GM23338 (cell line): ENCODE results near the gene DEK.

ENCODE experiments used
- CTCF ChIP-seq, 2 experiments: fragments of 200-600 bp in 1 of 2; sonication (generic) in 1 of 2; conservative IDR thresholded peaks; 2 replicates each; pipeline versions ENCODE4 v1.5.1 to v1.6.1; 2016 to 2017; ENCODE audit warnings: antibody characterized with exemption in 2 of 2, low read depth in 2 of 2, mild to moderate bottlenecking in 2 of 2, moderate library complexity in 1 of 2
- EZH2 ChIP-seq: fragments of 200-600 bp; sonication (generic); IDR thresholded peaks from one replicate; pipeline ENCODE4 v1.8.0; 2017; ENCODE audit warnings: antibody characterized with exemption, mild to moderate bottlenecking, low read depth; ENCODE audit not compliant: unreplicated experiment
- POLR2AphosphoS5 ChIP-seq: IDR thresholded peaks from 2 replicates; pipeline ENCODE4 v1.6.1; 2016; ENCODE audit warnings: antibody characterized with exemption, low read depth

- TF ChIP-seq POLR2AphosphoS5 (no peak), CTCF (conservative IDR thresholded peaks at IDR 0.05; ENCODE audit: low read depth in 2 of 2) (no peak), EZH2 (no peak)
These were observed 43.9 kb upstream of the DEK start for GRCh38 chr6:18308070-18308735.
